Thymus (tissue), 11 donors: ENCODE measurements around the gene SP7. TPM values are rescaled to one million over a fixed set of nuclear protein-coding genes. Genes with fewer than 3 reads are reported as not detected.

Experiments
- DNase-seq, 9 donors: peaks; one replicate each; pipeline ENCODE4 v3.0.0-alpha.2; 2013; ENCODE audit warnings: low spot score in 9 of 9, low read depth in 6 of 9, missing footprints in 1 of 9
- H3K27ac ChIP-seq, 2 donors: one replicate each; pipeline ENCODE4 v1.5.1; 2013; ENCODE audit warnings: control low read depth in 1 of 2, low read depth in 1 of 2, low read length in 1 of 2, mild to moderate bottlenecking in 1 of 2, moderate library complexity in 1 of 2
- H3K27me3 ChIP-seq, 2 donors: one replicate each; pipeline ENCODE4 v1.5.1; 2013; ENCODE audit warnings: low read length in 1 of 2; ENCODE audit not compliant: control insufficient read depth in 2 of 2, insufficient read depth in 1 of 2
- H3K36me3 ChIP-seq, 2 donors: one replicate each; pipeline ENCODE4 v1.5.1; 2013; ENCODE audit warnings: low read length in 1 of 2, mild to moderate bottlenecking in 1 of 2, moderate library complexity in 1 of 2; ENCODE audit not compliant: control insufficient read depth in 2 of 2, insufficient read depth in 2 of 2
- H3K4me1 ChIP-seq, 2 donors: one replicate each; pipeline ENCODE4 v1.5.1; 2013; ENCODE audit warnings: low read length in 2 of 2; ENCODE audit not compliant: control insufficient read depth in 2 of 2, insufficient read depth in 2 of 2
- H3K4me3 ChIP-seq, 2 donors: one replicate each; pipeline ENCODE4 v1.5.1; 2013; ENCODE audit warnings: low read length in 2 of 2, control low read depth in 1 of 2, mild to moderate bottlenecking in 1 of 2
- H3K9me3 ChIP-seq, 2 donors: one replicate each; pipeline ENCODE4 v1.5.1; 2013; ENCODE audit warnings: low read length in 1 of 2, mild to moderate bottlenecking in 1 of 2; ENCODE audit not compliant: control insufficient read depth in 2 of 2, insufficient read depth in 1 of 2
- WGBS: extraction: QIAGEN DNeasy Blood & Tissue Kit; methylation state at CpG from one replicate; pipeline ENCODE4 v1.1.7; 2013; 5-methylcytosine and 5-hydroxymethylcytosine counted together
- polyA plus RNA-seq: library from polyadenylated mRNA; stranded (reverse); fragments of 200-250 nt; gene quantifications from one replicate; pipeline ENCODE4 v1.2.3, GENCODE V29; 2013
- total RNA-seq: library from RNA; stranded (reverse); fragments of 120-200 nt; gene quantifications from one replicate; pipeline ENCODE4 v1.2.4, GENCODE V29; 2013
- donor health status: healthy.

The SP7 gene
- total and polyA plus RNA-seq, 2 donors = 0.02 TPM; not detected in 1

- WGBS = 70% methylated on average over 21 of the region's 21 CpGs
- Histone ChIP-seq H3K9me3 (no peaks in the 10 kb centered on the region), H3K27ac (no peak overlapping the region), H3K36me3 (no peaks in the 10 kb centered on the region), H3K27me3 (no peaks in the 10 kb centered on the region), H3K4me3 (no peak overlapping the region), H3K4me1 (no peaks in the 10 kb centered on the region)
- DNase-seq = peak; percentile 61 to 96 (median 92)
Observed at GRCh38 chr12:53352331-53353256, 16.4 kb upstream of the SP7 start.

- WGBS = 95% methylated on average over 4 of the region's 4 CpGs
- peaks cover 0 to 13% of the 10 kb centered on the region in 2 donors for H3K27me3 ChIP-seq
- no peaks in the 10 kb centered on the region for H3K9me3 ChIP-seq
- no peaks in the 10 kb centered on the region for H3K36me3 ChIP-seq
- H3K27ac ChIP-seq = no peak overlapping the region
- no peak for DNase-seq
- peaks cover 5 to 22% of the 10 kb centered on the region in 2 donors for H3K4me1 ChIP-seq
- no peak overlapping the region for H3K4me3 ChIP-seq
Observed at GRCh38 chr12:53347905-53348304, 11.8 kb upstream of the SP7 start.

GRCh38 chr12:53346491-53346890, 10.3 kb upstream of the SP7 start:
- WGBS = 100% methylated on average over 1 of the region's 1 CpG
- no peak for DNase-seq

GRCh38 chr12:53345486-53346188, 9.5 kb upstream of the SP7 start:
- H3K36me3 ChIP-seq = no peaks in the 10 kb centered on the region
- H3K9me3 ChIP-seq = no peaks in the 10 kb centered on the region
- DNase-seq = no peak
- no peak overlapping the region for H3K4me3 ChIP-seq
- H3K27me3 ChIP-seq = peaks cover 0 to 16% of the 10 kb centered on the region in 2 donors
- H3K27ac ChIP-seq = peak overlapping the region in 1 of 2 donors; percentile 31
- WGBS = 51% methylated on average over 10 of the region's 10 CpGs
- H3K4me1 ChIP-seq = peaks cover 5 to 22% of the 10 kb centered on the region in 2 donors

More at GRCh38 chr12:53346491-53346890, 10.3 kb upstream of the SP7 start:
- Histone ChIP-seq H3K9me3 (no peaks in the 10 kb centered on the region), H3K4me3 (no peak overlapping the region), H3K27me3 (peaks cover 0 to 13% of the 10 kb centered on the region in 2 donors), H3K4me1 (peaks cover 5 to 22% of the 10 kb centered on the region in 2 donors), H3K36me3 (no peaks in the 10 kb centered on the region), H3K27ac (no peak overlapping the region)

- H3K4me3 ChIP-seq = peak overlapping the region; percentile 41 to 65
- H3K9me3 ChIP-seq = no peaks in the 10 kb centered on the region
- DNase-seq = peak in 5 of 9 donors; percentile 50 to 80 (median 66)
- peaks cover 0 to 20% of the 10 kb centered on the region in 2 donors for H3K27me3 ChIP-seq
- peaks cover 5 to 22% of the 10 kb centered on the region in 2 donors for H3K4me1 ChIP-seq
- H3K27ac ChIP-seq = peak overlapping the region in 1 of 2 donors; percentile 43
- under 1% methylated on average over 50 of the region's 50 CpGs for WGBS
- H3K36me3 ChIP-seq = no peaks in the 10 kb centered on the region
Observed at GRCh38 chr12:53344824-53345485, 8.8 kb upstream of the SP7 start.

- Histone ChIP-seq H3K27me3 (peaks cover 0 to 20% of the 10 kb centered on the region in 2 donors), H3K36me3 (no peaks in the 10 kb centered on the region), H3K4me3 (peak overlapping the region in 1 of 2 donors; percentile 65), H3K4me1 (peaks cover 5 to 22% of the 10 kb centered on the region in 2 donors), H3K27ac (no peak overlapping the region), H3K9me3 (no peaks in the 10 kb centered on the region)
- no peak for DNase-seq
- WGBS = 8% methylated on average over 19 of the region's 19 CpGs
Observed at GRCh38 chr12:53344487-53344823, 8.3 kb upstream of the SP7 start.

GRCh38 chr12:53343969-53344368, 7.8 kb upstream of the SP7 start:
- DNase-seq = peak in 1 of 9 donors; percentile 48
- over 99% methylated on average over 4 of the region's 4 CpGs for WGBS
- Histone ChIP-seq H3K36me3 (no peaks in the 10 kb centered on the region), H3K4me1 (peaks cover 5 to 22% of the 10 kb centered on the region in 2 donors), H3K4me3 (peak overlapping the region in 1 of 2 donors; percentile 65), H3K27me3 (peaks cover 0 to 23% of the 10 kb centered on the region in 2 donors), H3K27ac (peak overlapping the region in 1 of 2 donors; percentile 19), H3K9me3 (no peaks in the 10 kb centered on the region)

GRCh38 chr12:53343449-53343848, 7.3 kb upstream of the SP7 start:
- DNase-seq = no peak
- peaks cover 0 to 29% of the 10 kb centered on the region in 2 donors for H3K27me3 ChIP-seq
- H3K4me1 ChIP-seq = peaks cover 9 to 27% of the 10 kb centered on the region in 2 donors
- H3K9me3 ChIP-seq = no peaks in the 10 kb centered on the region
- no peak overlapping the region for H3K4me3 ChIP-seq
- 79% methylated on average over 3 of the region's 3 CpGs for WGBS
- no peak overlapping the region for H3K27ac ChIP-seq
- H3K36me3 ChIP-seq = no peaks in the 10 kb centered on the region
